Endothelial cell (in vitro differentiated cells): ENCODE results near the gene PHF13. TPM values are rescaled to one million over a fixed set of nuclear protein-coding genes. Genes with fewer than 3 reads are reported as not detected.

Experiments
- DNase-seq: peaks from one replicate; pipeline ENCODE4 v3.0.0; 2021; ENCODE audit warnings: low spot score
- H3K27ac Mint-ChIP-seq: one replicate; pipeline ENCODE4 v1.8.0; 2021; ENCODE audit warnings: mixed read lengths, inconsistent platforms; ENCODE audit not compliant: unreplicated experiment
- H3K27me3 Mint-ChIP-seq: one replicate; pipeline ENCODE4 v1.8.0; 2021; ENCODE audit warnings: mild to moderate bottlenecking, moderate library complexity, mixed read lengths, inconsistent platforms; ENCODE audit not compliant: unreplicated experiment
- H3K36me3 Mint-ChIP-seq: one replicate; pipeline ENCODE4 v1.8.0; 2021; ENCODE audit warnings: mild to moderate bottlenecking, low read depth, mixed read lengths, inconsistent platforms; ENCODE audit not compliant: unreplicated experiment
- H3K4me1 Mint-ChIP-seq: one replicate; pipeline ENCODE4 v1.8.0; 2021; ENCODE audit warnings: mild to moderate bottlenecking, mixed read lengths, inconsistent platforms; ENCODE audit not compliant: unreplicated experiment
- H3K4me3 Mint-ChIP-seq: one replicate; pipeline ENCODE4 v1.8.0; 2021; ENCODE audit warnings: mild to moderate bottlenecking, mixed read lengths, inconsistent platforms; ENCODE audit not compliant: unreplicated experiment
- H3K9me3 Mint-ChIP-seq: one replicate; pipeline ENCODE4 v1.8.0; 2021; ENCODE audit warnings: mixed read lengths, inconsistent platforms; ENCODE audit not compliant: unreplicated experiment
- CTCF ChIP-seq: fragments of 200-600 bp; sonication (generic); IDR thresholded peaks from one replicate; pipeline ENCODE4 v1.5.0; 2021; ENCODE audit warnings: antibody characterized with exemption; ENCODE audit not compliant: unreplicated experiment
- total RNA-seq: library from RNA; stranded (reverse); fragmentation: NEBNext Ultra II Directional; extraction: Animal tissue kit (Norgen Biotek cat#: 25700); gene quantifications from one replicate; pipeline ENCODE4 v1.2.1, GENCODE V29; 2021; ENCODE audit not compliant: unreplicated experiment

PHF13 gene
- total RNA-seq, 1 donor from 2014 or later: 21.6 TPM

GRCh38 chr1:6574025-6574620, 39.4 kb upstream of the PHF13 start:
- H3K27me3 Mint-ChIP-seq: peaks cover 11% of the 10 kb centered on the region
- DNase-seq: no peak
- H3K4me3 Mint-ChIP-seq: no peak overlapping the region
- H3K9me3 Mint-ChIP-seq: no peaks in the 10 kb centered on the region
- no peak overlapping the region for H3K27ac Mint-ChIP-seq
- no peaks in the 10 kb centered on the region for H3K36me3 Mint-ChIP-seq
- no peak for TF ChIP-seq CTCF
- peaks cover 1% of the 10 kb centered on the region for H3K4me1 Mint-ChIP-seq

- no peak for DNase-seq
- Mint-ChIP-seq H3K36me3 (no peaks in the 10 kb centered on the region), H3K27me3 (peaks cover 10% of the 10 kb centered on the region)
Measured at GRCh38 chr1:6574818-6575217, 38.7 kb upstream of the PHF13 start.

GRCh38 chr1:6577831-6578525, 35.6 kb upstream of the PHF13 start:
- H3K4me3 Mint-ChIP-seq: no peak overlapping the region
- H3K9me3 Mint-ChIP-seq: no peaks in the 10 kb centered on the region
- peak overlapping the region; percentile 64 for H3K27ac Mint-ChIP-seq
- peaks cover 9% of the 10 kb centered on the region for H3K27me3 Mint-ChIP-seq
- H3K36me3 Mint-ChIP-seq: no peaks in the 10 kb centered on the region
- peaks cover 10% of the 10 kb centered on the region for H3K4me1 Mint-ChIP-seq
- no peak for DNase-seq
- no peak for TF ChIP-seq CTCF

More at GRCh38 chr1:6574818-6575217, 38.7 kb upstream of the PHF13 start:
- H3K27ac Mint-ChIP-seq: no peak overlapping the region
- peaks cover 3% of the 10 kb centered on the region for H3K4me1 Mint-ChIP-seq
- H3K4me3 Mint-ChIP-seq: no peak overlapping the region
- no peak for TF ChIP-seq CTCF
- no peaks in the 10 kb centered on the region for H3K9me3 Mint-ChIP-seq

GRCh38 chr1:6578624-6579373, 34.7 kb upstream of the PHF13 start:
- no peaks in the 10 kb centered on the region for H3K36me3 Mint-ChIP-seq
- peak overlapping the region; percentile 94 for H3K27ac Mint-ChIP-seq
- H3K27me3 Mint-ChIP-seq: peaks cover 9% of the 10 kb centered on the region
- peak overlapping the region; percentile 97 for H3K4me3 Mint-ChIP-seq
- DNase-seq: no peak
- TF ChIP-seq CTCF: no peak
- H3K9me3 Mint-ChIP-seq: no peaks in the 10 kb centered on the region
- peaks cover 10% of the 10 kb centered on the region for H3K4me1 Mint-ChIP-seq
